ENCODE results near the gene POLDIP3. TPM values are rescaled to one million over a fixed set of nuclear protein-coding genes. Genes with fewer than 3 reads are reported as not detected.

The POLDIP3 gene
- total RNA-seq, 1 donor from 2014 or later = 82.4 TPM

DNA sequence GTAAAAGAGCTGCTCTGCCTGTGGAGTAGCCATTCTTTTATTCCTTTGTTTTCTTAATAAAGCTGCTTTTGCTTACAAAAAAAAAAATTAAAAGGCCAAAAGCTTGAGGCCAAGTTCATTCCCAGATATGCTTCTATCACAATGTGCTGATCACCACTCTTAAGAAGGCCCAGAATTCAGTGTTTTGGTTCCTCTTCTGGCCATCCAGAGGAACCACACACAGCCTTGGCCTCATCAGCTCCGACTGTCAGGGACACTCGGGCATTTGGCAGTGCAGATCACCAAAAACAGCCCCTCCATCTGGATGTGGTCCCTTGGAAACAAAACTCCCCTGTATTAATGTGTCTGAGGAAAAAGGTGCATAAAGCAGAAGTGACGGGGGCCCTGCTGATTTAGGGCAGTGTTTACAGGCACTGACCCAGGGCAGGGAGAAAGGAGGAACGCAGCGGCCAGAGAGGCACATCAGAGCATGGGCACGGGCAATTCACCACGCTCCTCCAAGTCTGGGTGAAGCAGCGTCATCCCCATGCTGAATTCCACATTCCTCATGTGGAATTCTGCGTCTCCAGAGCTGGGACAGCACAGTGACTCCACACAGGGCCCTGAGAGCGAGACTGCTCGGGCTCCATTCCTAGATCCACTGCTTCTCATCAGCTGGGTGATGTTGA lies 17.7 kb downstream of the POLDIP3 start:
- Mint-ChIP-seq H3K27me3 (no peaks in the 10 kb centered on the region), H3K9me3 (ENCODE audit: low read depth) (no peaks in the 10 kb centered on the region), H3K4me1 (ENCODE audit: low read depth) (peaks cover 3% of the 10 kb centered on the region), H3K36me3 (ENCODE audit: insufficient read depth) (peaks cover 33% of the 10 kb centered on the region), H3K4me3 (ENCODE audit: low read depth) (no peak overlapping the region), H3K27ac (no peak overlapping the region)
- no peak for DNase-seq (ENCODE audit: low spot score, unreplicated experiment)
- TF ChIP-seq, protein P1, sequence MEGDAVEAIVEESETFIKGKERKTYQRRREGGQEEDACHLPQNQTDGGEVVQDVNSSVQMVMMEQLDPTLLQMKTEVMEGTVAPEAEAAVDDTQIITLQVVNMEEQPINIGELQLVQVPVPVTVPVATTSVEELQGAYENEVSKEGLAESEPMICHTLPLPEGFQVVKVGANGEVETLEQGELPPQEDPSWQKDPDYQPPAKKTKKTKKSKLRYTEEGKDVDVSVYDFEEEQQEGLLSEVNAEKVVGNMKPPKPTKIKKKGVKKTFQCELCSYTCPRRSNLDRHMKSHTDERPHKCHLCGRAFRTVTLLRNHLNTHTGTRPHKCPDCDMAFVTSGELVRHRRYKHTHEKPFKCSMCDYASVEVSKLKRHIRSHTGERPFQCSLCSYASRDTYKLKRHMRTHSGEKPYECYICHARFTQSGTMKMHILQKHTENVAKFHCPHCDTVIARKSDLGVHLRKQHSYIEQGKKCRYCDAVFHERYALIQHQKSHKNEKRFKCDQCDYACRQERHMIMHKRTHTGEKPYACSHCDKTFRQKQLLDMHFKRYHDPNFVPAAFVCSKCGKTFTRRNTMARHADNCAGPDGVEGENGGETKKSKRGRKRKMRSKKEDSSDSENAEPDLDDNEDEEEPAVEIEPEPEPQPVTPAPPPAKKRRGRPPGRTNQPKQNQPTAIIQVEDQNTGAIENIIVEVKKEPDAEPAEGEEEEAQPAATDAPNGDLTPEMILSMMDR (IDR thresholded peaks at IDR 0.05; ENCODE audit: unreplicated experiment) = no peak

DNA sequence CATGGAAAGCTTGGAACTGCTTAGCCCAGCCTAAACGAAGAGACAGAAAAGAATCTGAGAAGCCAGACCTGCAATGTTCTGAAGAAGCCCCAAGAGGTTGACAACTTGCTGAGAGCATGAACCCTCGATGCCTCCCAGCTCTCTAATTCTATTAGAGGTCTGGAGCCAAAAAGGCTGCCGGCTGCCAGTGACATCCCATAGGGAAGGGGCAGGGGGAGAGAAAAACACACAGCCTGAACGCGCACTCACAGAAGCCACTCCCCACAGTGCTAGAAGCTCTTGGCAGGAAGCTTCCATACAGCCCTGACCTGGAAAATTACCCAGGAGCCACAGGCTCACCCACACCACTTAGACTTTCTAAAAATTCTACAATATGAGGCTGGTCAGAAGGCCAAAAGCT lies 18.3 kb downstream of the POLDIP3 start:
- DNase-seq (ENCODE audit: low spot score, unreplicated experiment) = no peak
- Mint-ChIP-seq H3K36me3 (ENCODE audit: insufficient read depth) (peaks cover 31% of the 10 kb centered on the region), H3K27ac (no peak overlapping the region), H3K4me3 (ENCODE audit: low read depth) (no peak overlapping the region), H3K27me3 (no peaks in the 10 kb centered on the region), H3K9me3 (ENCODE audit: low read depth) (no peaks in the 10 kb centered on the region), H3K4me1 (ENCODE audit: low read depth) (no peaks in the 10 kb centered on the region)
- TF ChIP-seq, protein P1 (IDR thresholded peaks at IDR 0.05; ENCODE audit: unreplicated experiment) = no peak

DNA sequence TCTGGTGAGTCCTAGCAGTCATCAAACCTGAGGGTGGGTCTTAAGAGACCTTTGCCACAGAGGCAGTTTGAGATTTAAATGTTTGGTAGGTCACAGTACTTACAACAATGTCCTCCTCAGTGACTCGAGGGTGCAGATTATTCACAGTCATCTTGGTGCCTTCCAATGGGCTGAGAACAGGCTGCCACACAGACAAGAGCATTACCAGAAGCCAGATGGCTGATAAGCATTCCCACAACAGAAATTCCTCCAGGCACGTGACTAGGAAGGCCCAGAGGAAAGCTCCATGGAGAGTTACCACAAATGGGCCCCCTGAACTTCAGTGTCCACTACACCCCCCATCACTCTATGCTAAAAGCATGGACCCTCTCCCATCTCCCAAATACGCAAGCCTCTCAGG lies 19.2 kb downstream of the POLDIP3 start:
- H3K9me3 Mint-ChIP-seq (ENCODE audit: low read depth) = no peaks in the 10 kb centered on the region
- no peaks in the 10 kb centered on the region for H3K27me3 Mint-ChIP-seq
- peaks cover 29% of the 10 kb centered on the region for H3K36me3 Mint-ChIP-seq (ENCODE audit: insufficient read depth)
- no peak overlapping the region for H3K4me3 Mint-ChIP-seq (ENCODE audit: low read depth)
- H3K27ac Mint-ChIP-seq = no peak overlapping the region
- TF ChIP-seq, protein P1 (IDR thresholded peaks at IDR 0.05; ENCODE audit: unreplicated experiment) = no peak
- DNase-seq (ENCODE audit: low spot score, unreplicated experiment) = no peak
- H3K4me1 Mint-ChIP-seq (ENCODE audit: low read depth) = no peaks in the 10 kb centered on the region

DNA sequence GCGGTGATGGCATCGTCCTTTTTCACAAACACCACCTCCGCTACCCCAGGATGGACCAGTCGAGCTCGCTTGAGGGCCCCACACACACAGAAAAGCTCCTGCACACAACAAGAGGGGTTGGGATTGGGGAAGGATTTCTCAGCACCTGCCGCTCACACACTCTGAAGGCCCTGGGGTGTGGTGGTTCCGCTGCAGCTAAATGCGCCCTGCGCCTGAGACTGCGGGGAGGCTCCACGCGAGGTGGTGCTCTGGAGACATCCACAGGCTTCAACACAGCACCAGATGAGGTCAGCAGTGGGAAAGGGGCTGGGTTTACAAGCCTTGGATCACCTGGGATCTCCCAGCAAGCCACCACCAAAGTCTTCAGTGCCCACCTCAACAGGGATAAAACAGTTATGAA lies 22.7 kb downstream of the POLDIP3 start:
- H3K4me1 Mint-ChIP-seq (ENCODE audit: low read depth) = no peaks in the 10 kb centered on the region

DNA sequence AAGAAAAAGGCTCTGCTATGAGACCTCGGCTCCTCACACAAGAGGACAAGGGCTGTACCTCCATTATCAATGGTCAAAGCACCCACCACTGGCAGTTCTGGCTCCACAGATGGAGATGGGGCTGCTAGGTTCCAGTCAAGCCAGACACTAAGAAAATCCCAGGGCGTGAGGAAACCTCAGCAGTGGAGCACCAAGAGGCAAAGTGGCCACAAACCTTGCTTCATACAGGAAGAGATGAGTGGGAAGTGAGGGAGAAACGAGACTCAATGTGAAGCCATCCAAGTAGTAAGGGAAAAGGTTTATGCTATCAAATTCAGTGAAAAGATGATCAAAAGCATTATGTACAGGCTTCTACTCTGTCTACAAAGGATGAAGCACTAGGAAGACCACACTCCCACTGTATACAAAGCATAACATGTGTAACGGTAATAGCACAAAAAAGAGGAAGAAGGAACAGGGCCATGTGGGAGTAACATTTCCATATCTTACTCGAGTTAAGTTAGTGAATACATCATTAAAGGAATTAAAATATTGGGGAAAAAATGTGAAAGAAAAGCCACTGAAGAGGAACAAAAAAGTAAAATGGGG lies 27.0 kb downstream of the POLDIP3 start:
- TF ChIP-seq, protein P1 (IDR thresholded peaks at IDR 0.05; ENCODE audit: unreplicated experiment) = no peak
- no peak for DNase-seq (ENCODE audit: low spot score, unreplicated experiment)
- Mint-ChIP-seq H3K27ac (no peak overlapping the region), H3K9me3 (ENCODE audit: low read depth) (no peaks in the 10 kb centered on the region), H3K4me3 (ENCODE audit: low read depth) (no peak overlapping the region), H3K36me3 (ENCODE audit: insufficient read depth) (peaks cover 25% of the 10 kb centered on the region), H3K27me3 (no peaks in the 10 kb centered on the region), H3K4me1 (ENCODE audit: low read depth) (no peaks in the 10 kb centered on the region)

More for the DNA sequence above, 22.7 kb downstream of the POLDIP3 start:
- H3K9me3 Mint-ChIP-seq (ENCODE audit: low read depth) = no peaks in the 10 kb centered on the region
- no peak for DNase-seq (ENCODE audit: low spot score, unreplicated experiment)
- H3K27me3 Mint-ChIP-seq = no peaks in the 10 kb centered on the region
- TF ChIP-seq, protein P1 (IDR thresholded peaks at IDR 0.05; ENCODE audit: unreplicated experiment) = no peak
- H3K27ac Mint-ChIP-seq = peak overlapping the region; percentile 73
- peaks cover 23% of the 10 kb centered on the region for H3K36me3 Mint-ChIP-seq (ENCODE audit: insufficient read depth)
- no peak overlapping the region for H3K4me3 Mint-ChIP-seq (ENCODE audit: low read depth)

Measured in progenitor cell of endocrine pancreas (in vitro differentiated cells).